Stimulated activated CD8-positive, alpha-beta memory T cell treated with anti-CD3 and anti-CD28 coated beads, Interleukin-7, amount 100 ng/mL, for 48 hours (primary cell): ENCODE measurements around the gene PAX2.

Experiments
- DNase-seq, 2 donors: peaks; one replicate each; pipeline ENCODE4 v3.0.0-alpha.2; 2020; ENCODE audit warnings: low read depth in 1 of 2; ENCODE audit errors: extremely low read depth in 1 of 2

The PAX2 gene

DNA sequence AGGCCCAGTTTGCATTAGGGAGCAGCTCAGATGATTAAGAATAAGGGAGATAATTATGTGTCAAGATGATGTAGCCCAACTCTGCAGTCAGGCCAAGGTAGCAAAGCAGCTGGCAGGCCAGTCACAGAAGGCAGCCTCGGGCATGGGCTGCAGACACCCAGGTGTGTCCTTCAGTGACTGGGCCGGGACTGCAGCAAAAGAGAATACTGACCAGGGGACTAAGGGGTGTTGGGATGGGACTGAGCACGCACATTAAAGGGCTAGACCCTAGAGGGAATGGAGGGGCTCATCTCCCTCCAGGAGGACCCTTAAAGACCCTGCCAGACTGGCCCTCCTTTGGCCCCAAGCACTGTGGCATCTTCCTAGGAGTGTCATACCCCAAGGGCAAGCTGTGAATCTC, 38.7 kb downstream of the PAX2 start:
- no peak for DNase-seq

DNA sequence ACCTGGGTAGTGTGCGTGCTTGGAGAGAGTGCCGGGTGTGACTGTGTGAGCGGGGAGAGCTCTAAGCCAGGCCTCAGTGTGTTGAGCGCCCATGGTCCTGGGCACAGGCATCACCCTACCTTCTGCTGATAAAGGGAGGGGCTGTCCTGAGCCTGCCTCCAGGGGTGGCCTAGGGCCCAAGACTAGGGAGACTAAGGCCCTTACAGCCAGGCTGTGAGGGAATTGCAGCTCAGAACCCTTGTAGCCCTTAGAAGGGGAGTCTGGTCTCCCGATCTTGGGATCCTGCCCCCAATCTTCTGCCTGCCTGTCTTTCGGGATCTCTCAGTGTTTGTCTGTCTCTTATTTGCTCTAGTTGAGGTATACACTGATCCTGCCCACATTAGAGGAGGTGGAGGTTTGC, 41.2 kb downstream of the PAX2 start:
- DNase-seq = no peak

DNA sequence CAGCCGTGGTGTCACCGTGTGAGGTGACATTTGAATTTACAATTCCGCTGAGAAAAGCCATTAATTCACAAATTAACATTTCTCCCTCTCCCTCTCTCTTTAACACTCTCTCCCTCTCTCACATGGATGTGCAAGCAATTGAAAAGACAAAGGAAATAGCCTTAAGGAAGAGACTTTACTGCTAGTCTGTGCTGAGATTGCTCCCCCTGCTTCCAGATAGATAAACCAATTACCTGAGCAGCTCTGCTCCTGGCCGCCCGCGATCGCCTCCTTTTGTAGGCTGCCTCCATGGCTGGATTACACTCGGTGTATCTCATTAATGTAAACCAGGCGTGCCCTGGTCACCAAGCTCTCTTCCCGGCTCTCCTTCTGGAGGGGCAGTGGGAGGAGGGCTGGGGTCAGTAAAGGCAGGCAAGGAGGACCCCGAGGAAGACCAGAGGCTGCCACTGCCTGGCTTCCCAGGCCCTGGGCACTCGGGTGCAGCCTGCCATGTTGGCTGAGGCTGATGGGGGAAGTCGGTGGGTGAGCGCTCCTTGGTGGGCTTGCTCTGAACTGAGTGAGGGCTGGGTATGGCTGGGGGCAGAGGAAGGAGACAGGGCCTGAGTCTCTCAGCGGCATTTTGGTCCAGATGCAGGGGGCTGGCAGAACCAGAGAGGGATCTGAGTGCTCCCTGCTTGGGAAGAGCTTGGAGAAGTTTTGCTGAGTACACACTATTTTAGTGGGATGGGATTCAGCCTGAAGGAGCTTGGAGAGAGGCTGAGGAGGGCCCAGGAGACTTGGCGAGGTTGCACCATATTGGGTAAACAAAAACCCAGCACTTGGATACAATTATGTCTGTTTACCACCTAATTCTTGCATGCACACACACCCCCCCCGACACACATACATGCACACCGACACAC, 42.9 kb downstream of the PAX2 start:
- DNase-seq = no peak

DNA sequence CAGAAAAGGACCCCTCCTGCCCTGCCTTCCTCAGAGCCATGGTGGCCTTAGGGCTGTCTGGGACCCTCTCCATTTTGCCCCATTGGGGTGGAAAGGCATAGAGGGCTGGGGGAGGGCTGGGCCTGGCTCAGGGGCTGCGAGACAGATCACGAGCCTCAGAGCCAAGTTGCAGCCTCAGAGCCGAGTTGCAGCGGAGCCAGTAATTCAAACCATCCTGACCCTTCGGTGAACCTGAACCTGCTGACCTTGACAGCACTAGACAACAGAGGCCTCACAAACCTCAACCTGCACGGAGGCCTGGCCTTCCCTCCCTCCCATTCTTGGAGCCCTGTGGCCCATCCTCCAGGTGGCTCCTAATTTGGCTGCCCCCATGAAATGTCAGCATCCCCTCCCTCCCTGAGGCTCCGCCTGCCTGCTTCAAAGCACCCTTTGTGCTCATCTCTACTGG, 45.4 kb downstream of the PAX2 start:
- no peak for DNase-seq

DNA sequence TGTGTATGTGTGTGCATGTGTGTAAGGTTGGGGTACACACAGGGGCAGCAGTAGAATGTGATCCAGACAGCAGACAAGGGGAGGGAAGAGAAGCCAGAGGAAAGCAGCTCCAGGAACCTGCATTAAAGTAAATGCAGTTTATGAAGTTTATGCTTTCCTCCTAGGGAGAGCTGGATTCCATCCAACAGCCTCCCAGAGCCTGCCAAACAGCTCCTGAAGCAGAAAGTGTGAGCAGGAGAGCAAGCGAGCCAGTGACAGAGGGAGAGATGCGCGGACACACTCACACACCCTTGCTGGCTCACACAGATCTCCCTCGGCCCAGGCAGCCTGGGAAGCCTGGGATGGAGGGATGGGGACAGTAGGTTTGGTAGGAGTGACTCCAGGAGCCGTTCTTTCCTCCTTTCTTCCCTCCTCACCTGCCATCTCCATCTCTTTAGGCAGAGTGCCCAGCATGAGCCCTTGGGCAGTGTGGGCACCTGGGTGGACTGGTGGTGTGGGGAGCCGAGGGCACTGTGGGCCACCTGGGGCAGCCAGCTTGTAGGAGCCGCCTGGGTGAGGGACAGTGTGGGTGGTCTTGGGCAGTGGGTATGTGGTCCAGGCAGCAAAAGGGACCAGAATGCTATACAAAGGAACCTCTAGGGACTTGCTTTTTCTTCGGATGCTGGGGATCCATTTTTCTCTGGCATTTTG, 46.1 kb downstream of the PAX2 start:
- no peak for DNase-seq

DNA sequence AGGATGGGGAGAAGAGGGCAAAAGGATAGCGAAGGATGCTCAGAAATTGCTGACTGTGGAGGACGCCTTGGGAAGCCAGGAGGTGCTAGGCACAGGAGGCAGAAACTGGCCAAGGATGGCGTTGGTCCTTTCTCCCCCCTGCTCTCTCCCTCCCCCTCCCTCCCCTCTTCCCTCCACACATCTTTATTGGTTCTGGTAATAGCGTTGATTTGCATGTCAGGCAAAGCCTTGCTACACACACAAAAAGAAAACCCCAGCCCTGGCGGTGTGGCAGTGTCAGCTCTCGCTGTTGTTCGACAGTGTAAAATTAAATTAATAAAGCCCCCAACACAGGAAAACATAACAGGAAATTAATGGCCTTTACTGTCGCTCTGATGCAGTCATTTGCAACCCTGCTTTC, 47.2 kb downstream of the PAX2 start:
- DNase-seq = no peak

DNA sequence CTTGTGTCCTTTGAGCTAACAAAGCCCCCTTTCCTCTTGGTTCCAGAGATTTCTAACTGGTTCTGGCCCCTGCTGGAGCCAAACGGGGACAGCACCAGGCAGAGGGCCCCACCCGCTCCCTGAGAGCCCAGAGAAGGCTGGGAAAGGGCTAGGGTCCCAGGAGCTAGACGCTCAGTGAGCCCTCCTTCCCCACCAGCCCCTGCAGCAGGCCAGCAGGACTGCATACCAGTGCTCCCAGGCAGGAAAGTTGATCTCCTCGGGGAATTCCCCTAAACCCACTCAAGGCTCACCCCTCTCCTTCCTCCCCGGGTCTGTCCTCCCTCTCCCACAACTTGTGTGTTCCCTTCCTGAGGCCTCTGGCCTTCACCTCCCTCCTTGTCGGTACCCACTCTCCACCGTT, 47.7 kb downstream of the PAX2 start:
- no peak for DNase-seq

DNA sequence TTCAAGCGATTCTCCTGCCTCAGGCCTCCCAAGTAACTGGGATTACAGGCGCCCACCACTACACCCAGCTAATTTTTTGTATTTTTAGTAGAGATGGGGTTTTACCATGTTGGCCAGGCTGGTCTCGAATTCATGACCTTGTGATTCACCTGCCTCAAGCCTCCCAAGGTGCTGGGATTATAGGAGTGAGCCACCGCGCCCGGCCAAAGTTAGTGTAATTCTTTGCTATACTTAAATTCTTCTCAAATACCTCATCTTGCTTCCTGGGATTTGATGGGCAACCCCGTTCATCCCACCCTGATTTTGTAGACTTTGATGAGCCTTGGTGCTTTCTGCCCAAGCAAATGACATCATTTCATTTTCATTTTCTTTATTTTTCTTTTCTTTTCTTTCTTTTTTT, 54.5 kb downstream of the PAX2 start:
- DNase-seq = no peak

DNA sequence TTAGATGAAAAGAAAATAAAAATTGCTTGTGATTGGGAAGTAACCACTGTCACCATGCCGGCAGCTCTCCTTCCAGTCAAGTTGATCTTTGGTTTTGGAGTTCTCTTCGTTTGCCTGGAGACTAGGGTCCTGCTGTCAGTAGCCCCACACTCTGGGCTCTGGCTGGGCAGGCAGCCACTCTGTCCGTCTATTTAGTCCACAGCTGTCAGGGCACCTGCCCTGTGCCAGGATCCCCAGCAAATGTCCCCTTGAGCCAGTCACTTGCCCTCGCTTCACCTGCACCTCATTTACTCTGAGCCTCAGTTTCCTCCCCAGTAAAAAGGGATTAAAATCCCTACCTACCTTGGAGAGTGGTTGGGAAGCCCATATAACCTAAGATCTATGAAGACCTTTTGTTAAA, 55.5 kb downstream of the PAX2 start:
- DNase-seq = no peak

DNA sequence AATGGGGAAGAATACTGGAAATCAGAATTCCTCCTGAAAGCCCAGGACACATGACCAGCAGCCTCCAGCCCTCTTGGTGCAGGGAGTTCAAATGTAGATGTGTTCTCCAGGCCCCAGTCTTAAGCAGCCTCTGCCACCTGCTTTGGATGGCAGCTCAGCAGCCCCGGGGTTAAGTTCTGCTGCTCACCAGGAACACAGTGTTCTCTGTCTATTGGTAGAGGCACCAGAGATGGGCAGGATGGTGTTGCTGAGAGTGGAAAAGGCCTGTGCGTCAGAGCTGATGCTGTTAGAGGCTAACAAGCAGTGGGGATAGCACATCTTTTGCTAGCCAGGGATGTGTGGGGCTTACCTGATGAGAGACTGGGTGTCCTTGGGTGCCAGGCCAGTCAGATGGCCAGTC, 56.8 kb downstream of the PAX2 start:
- no peak for DNase-seq

DNA sequence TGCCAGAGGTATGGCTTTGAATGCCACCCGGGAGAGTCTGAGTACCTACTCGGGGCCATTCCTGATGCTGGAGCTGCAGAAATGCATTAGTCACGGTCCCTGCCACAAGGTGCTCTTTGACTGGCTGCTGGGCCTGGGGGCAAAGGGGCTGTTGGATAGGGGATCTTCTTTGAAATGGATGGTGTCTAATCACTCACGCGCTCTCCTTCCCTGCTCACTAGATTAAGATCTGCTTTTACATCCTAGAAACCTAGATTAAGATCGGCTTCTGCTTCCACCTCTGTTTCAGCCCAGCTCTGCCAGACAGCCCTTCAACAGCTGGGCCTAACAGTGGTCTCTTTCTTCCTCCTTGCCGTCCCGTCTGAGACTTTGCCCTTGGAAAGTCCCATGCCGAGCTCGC, 57.2 kb downstream of the PAX2 start:
- DNase-seq = no peak

DNA sequence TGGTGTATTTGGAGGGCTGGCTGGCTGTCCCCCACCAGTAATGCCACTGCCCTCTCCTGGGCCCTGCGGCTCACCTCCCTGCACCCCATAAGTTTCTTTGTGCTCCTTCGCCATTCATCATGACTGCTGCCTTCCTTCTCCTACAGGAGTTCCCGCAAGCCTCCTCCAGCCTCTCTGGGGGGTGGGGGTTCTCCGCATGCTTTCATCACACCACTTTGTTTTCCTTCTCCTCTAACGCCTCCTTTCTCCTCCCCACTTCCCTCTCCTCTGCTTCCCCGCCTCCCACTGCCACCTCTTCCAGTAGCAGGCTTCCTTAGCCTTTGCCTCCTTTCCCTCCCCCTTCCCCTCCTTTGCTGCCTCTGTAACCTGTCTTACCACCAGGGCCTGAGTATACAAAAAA, 58.1 kb downstream of the PAX2 start:
- no peak for DNase-seq

DNA sequence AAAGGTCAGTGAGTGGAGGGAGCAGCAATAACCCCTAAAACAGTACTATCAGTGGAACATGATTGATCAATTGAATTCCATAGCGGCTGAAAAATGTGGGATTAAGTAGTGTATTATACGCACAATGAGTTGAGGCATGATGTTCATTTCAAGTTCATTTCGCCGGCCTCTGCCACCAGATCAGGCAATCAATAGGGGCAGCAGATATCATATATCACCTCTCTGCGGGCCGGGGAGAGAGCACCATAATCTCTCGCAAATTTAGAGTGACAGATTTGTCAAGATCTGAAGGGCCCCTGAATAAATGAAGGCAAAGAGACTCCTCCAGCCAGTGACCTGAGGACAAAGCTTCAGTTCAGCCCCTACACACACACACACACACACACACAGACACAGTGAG, 58.5 kb downstream of the PAX2 start:
- DNase-seq = no peak

DNA sequence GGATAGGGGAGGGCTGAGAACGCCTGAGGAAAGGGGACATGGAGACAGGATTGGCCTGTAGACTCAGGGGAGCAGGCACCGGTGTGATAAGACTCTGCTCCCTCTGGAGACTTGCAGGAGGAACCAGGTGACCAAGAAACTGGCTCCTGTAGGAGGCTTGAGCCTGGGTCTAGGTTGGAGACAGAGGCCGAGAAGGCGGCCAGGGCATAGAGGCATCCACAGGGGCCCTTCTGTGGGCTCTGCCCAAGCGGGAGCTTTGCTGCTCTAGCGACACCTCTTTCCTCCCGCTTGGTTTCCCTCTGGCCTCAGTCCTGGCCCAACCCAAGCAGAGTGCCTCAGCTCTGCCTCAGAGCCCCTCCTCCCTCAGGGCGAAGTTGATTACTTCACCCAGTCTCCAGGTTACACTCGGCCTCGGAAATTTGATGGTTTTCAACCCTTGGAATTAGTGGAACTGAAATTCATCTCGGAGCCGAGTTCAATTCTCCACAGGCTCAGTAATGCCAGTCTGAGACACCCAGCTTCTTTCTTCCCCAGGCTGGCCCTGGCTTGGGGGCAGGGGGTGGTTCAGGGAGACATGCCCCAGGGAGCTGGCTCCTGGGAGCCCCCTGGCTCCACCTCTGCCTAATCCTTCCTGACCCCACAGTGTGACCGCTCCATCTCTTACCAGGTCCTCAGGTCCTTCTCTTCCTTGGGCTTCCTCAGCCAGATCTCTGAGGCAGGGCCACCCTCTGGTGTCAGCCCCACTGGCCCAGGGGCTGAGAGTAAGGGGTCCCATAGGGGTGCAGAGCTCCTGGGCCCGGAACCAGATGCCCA, 60.4 kb downstream of the PAX2 start:
- DNase-seq = no peak

DNA sequence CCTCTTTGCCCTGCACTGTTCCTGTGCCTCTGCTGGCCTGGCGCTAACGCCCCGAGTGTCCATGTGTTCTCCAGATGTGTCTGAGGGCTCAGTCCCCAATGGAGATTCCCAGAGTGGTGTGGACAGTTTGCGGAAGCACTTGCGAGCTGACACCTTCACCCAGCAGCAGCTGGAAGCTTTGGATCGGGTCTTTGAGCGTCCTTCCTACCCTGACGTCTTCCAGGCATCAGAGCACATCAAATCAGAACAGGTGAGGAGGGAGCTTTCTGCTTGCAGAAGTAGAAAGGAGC, 60.9 kb downstream of the PAX2 start:
- DNase-seq = no peak

DNA sequence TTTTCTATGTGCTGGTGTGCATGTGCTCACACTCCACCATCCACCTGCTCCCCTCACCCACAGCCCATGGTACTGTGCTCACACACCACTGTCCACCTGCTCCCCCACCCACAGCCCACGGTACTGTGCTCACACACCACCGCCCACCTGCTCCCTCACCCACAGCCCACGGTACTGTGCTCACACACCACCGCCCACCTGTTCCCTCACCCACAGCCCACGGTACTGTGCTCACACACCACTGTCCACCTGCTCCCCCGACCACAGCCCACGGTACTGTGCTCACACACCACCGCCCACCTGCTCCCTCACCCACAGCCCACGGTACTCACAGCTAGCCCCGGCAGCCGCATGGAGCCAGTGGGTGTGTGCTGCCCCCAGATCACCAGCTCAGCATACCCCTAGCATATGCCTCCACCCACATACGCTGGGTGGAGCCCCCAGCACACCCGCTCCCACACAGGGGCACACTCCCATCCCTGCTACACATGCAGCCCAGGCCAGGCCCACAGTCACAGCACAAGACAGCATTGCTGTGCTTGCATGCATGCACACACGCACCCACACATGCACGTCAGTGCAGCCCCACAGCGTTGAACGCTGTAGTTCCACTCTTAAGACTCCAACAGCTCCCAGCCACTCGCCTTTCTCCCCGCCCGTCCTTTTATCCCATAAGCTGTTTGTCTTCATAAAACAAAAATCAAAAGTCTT, 62.0 kb downstream of the PAX2 start:
- no peak for DNase-seq

DNA sequence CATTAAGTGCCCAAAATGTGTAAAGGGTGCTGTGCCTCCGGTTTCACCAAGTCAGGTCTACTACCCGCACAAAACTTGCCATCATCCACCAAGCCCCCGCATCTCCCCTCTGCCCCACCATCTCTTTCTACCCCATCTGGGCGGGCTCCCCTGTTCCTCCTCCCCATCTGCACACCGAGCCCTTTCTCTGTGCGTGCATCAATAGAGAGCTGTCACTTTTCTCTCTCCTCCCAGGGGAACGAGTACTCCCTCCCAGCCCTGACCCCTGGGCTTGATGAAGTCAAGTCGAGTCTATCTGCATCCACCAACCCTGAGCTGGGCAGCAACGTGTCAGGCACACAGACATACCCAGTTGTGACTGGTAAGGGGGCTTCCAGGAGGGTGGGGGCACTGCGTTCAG, 63.5 kb downstream of the PAX2 start:
- DNase-seq = no peak

DNA sequence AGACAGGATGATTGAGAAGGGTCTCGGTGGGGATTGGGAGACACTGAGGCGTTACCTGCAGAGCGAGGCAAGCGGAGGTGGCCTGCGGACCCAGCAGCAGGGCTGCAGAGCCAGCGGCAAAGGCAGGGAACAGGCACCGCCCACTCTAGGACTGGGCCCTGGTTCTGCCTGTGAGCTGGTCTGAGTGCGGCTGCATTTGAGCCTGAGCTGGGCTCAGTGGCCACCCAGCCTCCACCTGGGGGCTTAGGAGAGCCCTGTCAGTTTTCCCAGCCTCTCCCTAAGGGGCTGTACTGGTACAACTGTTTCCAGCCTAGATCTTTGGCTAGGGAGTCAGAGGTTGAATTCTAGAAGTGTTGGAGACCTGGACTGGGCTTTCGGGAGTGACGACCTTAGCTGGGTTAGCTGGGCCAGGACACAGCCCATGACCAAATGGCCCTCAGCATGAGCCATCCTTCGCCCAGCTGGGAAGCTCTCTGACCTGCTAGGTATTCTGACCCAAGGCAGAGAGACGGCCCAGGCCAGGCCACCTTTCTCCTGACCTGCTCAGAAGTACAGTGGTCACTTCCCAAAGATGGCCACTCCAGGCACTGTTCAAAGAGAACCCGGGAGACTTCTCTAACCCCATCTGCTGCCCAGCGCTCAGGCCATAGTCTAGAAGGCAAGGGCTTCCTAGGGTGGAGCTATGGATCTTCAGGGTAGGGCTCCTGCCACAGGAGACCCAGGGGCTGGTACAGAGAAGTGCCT, 64.9 kb downstream of the PAX2 start:
- DNase-seq = no peak

DNA sequence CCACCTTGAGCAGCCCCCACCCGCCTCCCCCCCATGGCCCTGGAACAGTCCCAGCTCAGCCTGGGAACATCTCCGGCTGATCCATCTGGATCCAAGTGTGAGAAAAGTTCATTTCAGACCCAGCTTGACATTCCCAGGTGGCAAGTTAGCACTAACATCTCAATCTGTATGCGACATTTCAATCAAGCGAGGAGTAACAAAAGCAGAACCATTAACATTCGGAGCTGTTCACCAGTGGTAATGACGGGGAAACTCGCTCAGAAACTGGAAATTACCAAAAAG, 65.4 kb downstream of the PAX2 start:
- no peak for DNase-seq

DNA sequence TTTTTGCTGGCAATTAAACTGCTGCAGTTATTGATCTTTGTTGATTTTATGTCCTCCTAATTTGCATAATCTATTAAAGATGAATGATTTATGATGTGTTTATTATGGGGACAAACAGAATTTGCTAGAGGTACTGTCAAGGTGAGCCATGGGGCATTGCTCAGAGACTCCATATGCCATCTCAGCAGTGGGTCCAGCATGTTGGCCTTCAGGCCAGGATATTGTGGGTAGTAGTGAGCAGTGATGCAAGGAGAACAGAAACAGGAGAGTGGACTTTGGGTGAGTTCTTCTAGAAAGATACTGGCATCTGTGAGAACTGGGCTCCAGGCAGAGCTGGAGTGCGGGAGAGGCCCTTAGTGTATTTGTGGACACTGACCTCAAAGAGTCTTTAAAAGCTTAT, 65.9 kb downstream of the PAX2 start:
- no peak for DNase-seq
